Memory B cell (primary cell): ENCODE measurements around the gene MPP3.

Experiments used
- ATAC-seq: fragments of 150-1000 bp; cut with Tn5 transposase; 2 replicates; pipeline ENCODE4 v1.10.0; 2021; ENCODE audit warnings: low read depth, mild to moderate bottlenecking, moderate library complexity
- DNase-seq, 2 donors: peaks; one replicate each; pipeline ENCODE4 v3.0.0; 2022; ENCODE audit warnings: low spot score in 2 of 2
- H3K27ac Mint-ChIP-seq: one replicate; pipeline ENCODE4 v1.8.0; 2022; ENCODE audit warnings: mild to moderate bottlenecking, moderate library complexity, mixed read lengths
- H3K27me3 Mint-ChIP-seq: one replicate; pipeline ENCODE4 v1.8.0; 2022; ENCODE audit warnings: mixed read lengths
- H3K36me3 Mint-ChIP-seq: one replicate; pipeline ENCODE4 v1.8.0; 2022; ENCODE audit warnings: mild to moderate bottlenecking, mixed read lengths
- H3K4me1 Mint-ChIP-seq: one replicate; pipeline ENCODE4 v1.8.0; 2022; ENCODE audit warnings: mixed read lengths
- H3K4me3 Mint-ChIP-seq: one replicate; pipeline ENCODE4 v1.8.0; 2022; ENCODE audit warnings: mild to moderate bottlenecking, moderate library complexity, mixed read lengths
- H3K9me3 Mint-ChIP-seq: one replicate; pipeline ENCODE4 v1.8.0; 2022; ENCODE audit warnings: mixed read lengths

The MPP3 gene

GRCh38 chr17:43757171-43757660, 75.7 kb downstream of the MPP3 start:
- H3K9me3 Mint-ChIP-seq = no peaks in the 10 kb centered on the region
- H3K27me3 Mint-ChIP-seq = peaks cover 22% of the 10 kb centered on the region
- ATAC-seq (no peak), DNase-seq (no peak)
- no peak overlapping the region for H3K27ac Mint-ChIP-seq
- no peaks in the 10 kb centered on the region for H3K4me1 Mint-ChIP-seq
- H3K36me3 Mint-ChIP-seq = no peaks in the 10 kb centered on the region
- no peak overlapping the region for H3K4me3 Mint-ChIP-seq

GRCh38 chr17:43756201-43756600, 76.7 kb downstream of the MPP3 start:
- H3K27me3 Mint-ChIP-seq = peaks cover 25% of the 10 kb centered on the region
- no peak overlapping the region for H3K4me3 Mint-ChIP-seq

GRCh38 chr17:43755389-43755875, 77.5 kb downstream of the MPP3 start:
- Mint-ChIP-seq H3K27ac (no peak overlapping the region), H3K4me1 (no peaks in the 10 kb centered on the region), H3K4me3 (no peak overlapping the region), H3K9me3 (no peaks in the 10 kb centered on the region), H3K36me3 (no peaks in the 10 kb centered on the region), H3K27me3 (peaks cover 25% of the 10 kb centered on the region)
- DNase-seq (no peak), ATAC-seq (no peak)

More at GRCh38 chr17:43756201-43756600, 76.7 kb downstream of the MPP3 start:
- DNase-seq = no peak
- Mint-ChIP-seq H3K4me1 (no peaks in the 10 kb centered on the region), H3K9me3 (no peaks in the 10 kb centered on the region), H3K27ac (no peak overlapping the region), H3K36me3 (no peaks in the 10 kb centered on the region)
- ATAC-seq = no peak

- Mint-ChIP-seq H3K4me1 (peaks cover under 1% of the 10 kb centered on the region), H3K36me3 (no peaks in the 10 kb centered on the region), H3K27me3 (peaks cover 26% of the 10 kb centered on the region), H3K4me3 (no peak overlapping the region), H3K27ac (no peak overlapping the region), H3K9me3 (no peaks in the 10 kb centered on the region)
- DNase-seq (no peak), ATAC-seq (no peak)
Observed at GRCh38 chr17:43754947-43755346, 78.0 kb downstream of the MPP3 start.

- peaks cover 26% of the 10 kb centered on the region for H3K27me3 Mint-ChIP-seq
- no peak overlapping the region for H3K4me3 Mint-ChIP-seq
- DNase-seq (no peak), ATAC-seq (peak; percentile 55)
- no peaks in the 10 kb centered on the region for H3K36me3 Mint-ChIP-seq
- H3K9me3 Mint-ChIP-seq = no peaks in the 10 kb centered on the region
- H3K27ac Mint-ChIP-seq = no peak overlapping the region
- peaks cover 5% of the 10 kb centered on the region for H3K4me1 Mint-ChIP-seq
Observed at GRCh38 chr17:43753493-43754129, 79.3 kb downstream of the MPP3 start.
